ENCODE measurements around the gene CACNA1S. TPM values are rescaled to one million over a fixed set of nuclear protein-coding genes. Genes with fewer than 3 reads are reported as not detected.

The CACNA1S gene
- total and polyA plus RNA-seq, 10 donors: 0.04 to 0.17 (median 0.09) TPM; not detected in 7

- 65 to 83% (median 77%) methylated on average over 4 of the region's 4 CpGs for WGBS, 5 donors
- intact Hi-C loops (cut with DNase I; ENCODE audit: low total_unique reads): no loop called here
- H3K4me1 ChIP-seq: peaks cover 0 to 3% (median 0%) of the 10 kb centered on the region in 6 donors
- no peak for TF ChIP-seq POLR2AphosphoS5 (IDR thresholded peaks at IDR 0.05)
- no peak for DNase-seq
- H3K4me3 ChIP-seq: no peak overlapping the region
- no peaks in the 10 kb centered on the region for H3K36me3 ChIP-seq
- H3K27me3 ChIP-seq (replicated peaks in 1 of 7): peaks cover 0 to 9% (median 0%) of the 10 kb centered on the region in 7 donors
- H3K9me3 ChIP-seq: no peaks in the 10 kb centered on the region
- H3K27ac ChIP-seq: no peak overlapping the region
These were observed 45.2 kb downstream of the CACNA1S start for GRCh38 chr1:201066986-201067385.

GRCh38 chr1:201065686-201066085, 46.5 kb downstream of the CACNA1S start:
- H3K27ac ChIP-seq: no peak overlapping the region
- 81 to 95% (median 91%) methylated on average over 8 to 10 of the region's 10 CpGs for WGBS, 5 donors
- intact Hi-C loops (cut with DNase I; ENCODE audit: low total_unique reads): no loop called here
- H3K9me3 ChIP-seq: no peaks in the 10 kb centered on the region
- H3K4me1 ChIP-seq: no peaks in the 10 kb centered on the region
- DNase-seq: no peak
- no peaks in the 10 kb centered on the region for H3K36me3 ChIP-seq
- peaks cover 0 to 9% (median 0%) of the 10 kb centered on the region in 7 donors for H3K27me3 ChIP-seq (replicated peaks in 1 of 7)
- TF ChIP-seq POLR2AphosphoS5 (IDR thresholded peaks at IDR 0.05) (no peak), POLR2A (IDR thresholded peaks at IDR 0.05) (no peak), CTCF (IDR thresholded peaks at IDR 0.05 in 8 of 11, conservative IDR thresholded peaks at IDR 0.05 in 3 of 11) (no peak)
- H3K4me3 ChIP-seq: no peak overlapping the region

GRCh38 chr1:201064806-201065205, 47.4 kb downstream of the CACNA1S start:
- WGBS, 5 donors: 75 to 84% (median 78%) methylated on average over 8 of the region's 8 CpGs
- TF ChIP-seq POLR2AphosphoS5 (IDR thresholded peaks at IDR 0.05) (no peak), POLR2A (IDR thresholded peaks at IDR 0.05) (no peak), CTCF (IDR thresholded peaks at IDR 0.05 in 8 of 11, conservative IDR thresholded peaks at IDR 0.05 in 3 of 11) (no peak)
- intact Hi-C loops (cut with DNase I; ENCODE audit: low total_unique reads): no loop called here

GRCh38 chr1:201063145-201063544, 49.1 kb downstream of the CACNA1S start:
- Histone ChIP-seq H3K4me3 (no peak overlapping the region), H3K9me3 (no peaks in the 10 kb centered on the region), H3K27ac (no peak overlapping the region), H3K36me3 (no peaks in the 10 kb centered on the region), H3K4me1 (no peaks in the 10 kb centered on the region), H3K27me3 (replicated peaks in 1 of 7) (peaks cover 0 to 4% (median 0%) of the 10 kb centered on the region in 7 donors)
- intact Hi-C loops (cut with DNase I; ENCODE audit: low total_unique reads): no loop called here
- WGBS, 5 donors: 86 to 96% (median 93%) methylated on average over 7 of the region's 7 CpGs
- TF ChIP-seq CTCF (IDR thresholded peaks at IDR 0.05 in 8 of 11, conservative IDR thresholded peaks at IDR 0.05 in 3 of 11) (no peak), POLR2A (IDR thresholded peaks at IDR 0.05) (no peak), POLR2AphosphoS5 (IDR thresholded peaks at IDR 0.05) (no peak)
- no peak for DNase-seq

More at GRCh38 chr1:201064806-201065205, 47.4 kb downstream of the CACNA1S start:
- Histone ChIP-seq H3K36me3 (no peaks in the 10 kb centered on the region), H3K9me3 (no peaks in the 10 kb centered on the region), H3K4me1 (no peaks in the 10 kb centered on the region), H3K27me3 (replicated peaks in 1 of 7) (peaks cover 0 to 4% (median 0%) of the 10 kb centered on the region in 7 donors), H3K27ac (no peak overlapping the region), H3K4me3 (no peak overlapping the region)
- DNase-seq: no peak
